NCI-H446 treated with DMSO at 0.1 percent for 48 hours (cell line): ENCODE results near the gene UGT1A8.
"Not testable (repeated sequence)": the region's sequence is repeated elsewhere in the genome, so short reads cannot be mapped to it uniquely, and the experiment has no call there.

Experiments
- DNase-seq: peaks from one replicate; lab custom pipeline; 2025; lab: John Stamatoyannopoulos, UW

UGT1A8 gene

GRCh38 chr2:233688341-233688740 is 70.9 kb downstream of the UGT1A8 start:
- DNase-seq: no peak

- DNase-seq: no peak
Measured at GRCh38 chr2:233689031-233689430, 71.6 kb downstream of the UGT1A8 start.

GRCh38 chr2:233689501-233689900 is 72.1 kb downstream of the UGT1A8 start:
- no peak for DNase-seq

DNA sequence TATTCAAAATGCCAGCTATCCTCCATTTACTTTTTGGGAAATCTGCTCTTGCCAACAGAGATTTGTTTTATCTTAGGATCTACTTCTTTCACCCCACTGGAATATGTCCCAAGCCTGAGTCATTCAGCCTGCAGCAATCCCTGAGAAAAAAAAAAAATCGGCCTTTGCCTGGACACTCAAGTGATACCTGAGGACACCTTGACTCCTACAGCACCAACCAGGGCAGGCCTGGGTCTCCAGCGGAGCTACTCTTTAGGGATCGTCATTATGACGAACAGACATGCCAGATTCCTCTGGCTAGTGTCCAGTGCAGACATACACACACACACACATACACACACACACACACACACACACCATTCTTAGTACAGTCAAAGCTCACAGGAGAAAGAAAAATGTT is 73.0 kb downstream of the UGT1A8 start:
- DNase-seq: no peak

DNA sequence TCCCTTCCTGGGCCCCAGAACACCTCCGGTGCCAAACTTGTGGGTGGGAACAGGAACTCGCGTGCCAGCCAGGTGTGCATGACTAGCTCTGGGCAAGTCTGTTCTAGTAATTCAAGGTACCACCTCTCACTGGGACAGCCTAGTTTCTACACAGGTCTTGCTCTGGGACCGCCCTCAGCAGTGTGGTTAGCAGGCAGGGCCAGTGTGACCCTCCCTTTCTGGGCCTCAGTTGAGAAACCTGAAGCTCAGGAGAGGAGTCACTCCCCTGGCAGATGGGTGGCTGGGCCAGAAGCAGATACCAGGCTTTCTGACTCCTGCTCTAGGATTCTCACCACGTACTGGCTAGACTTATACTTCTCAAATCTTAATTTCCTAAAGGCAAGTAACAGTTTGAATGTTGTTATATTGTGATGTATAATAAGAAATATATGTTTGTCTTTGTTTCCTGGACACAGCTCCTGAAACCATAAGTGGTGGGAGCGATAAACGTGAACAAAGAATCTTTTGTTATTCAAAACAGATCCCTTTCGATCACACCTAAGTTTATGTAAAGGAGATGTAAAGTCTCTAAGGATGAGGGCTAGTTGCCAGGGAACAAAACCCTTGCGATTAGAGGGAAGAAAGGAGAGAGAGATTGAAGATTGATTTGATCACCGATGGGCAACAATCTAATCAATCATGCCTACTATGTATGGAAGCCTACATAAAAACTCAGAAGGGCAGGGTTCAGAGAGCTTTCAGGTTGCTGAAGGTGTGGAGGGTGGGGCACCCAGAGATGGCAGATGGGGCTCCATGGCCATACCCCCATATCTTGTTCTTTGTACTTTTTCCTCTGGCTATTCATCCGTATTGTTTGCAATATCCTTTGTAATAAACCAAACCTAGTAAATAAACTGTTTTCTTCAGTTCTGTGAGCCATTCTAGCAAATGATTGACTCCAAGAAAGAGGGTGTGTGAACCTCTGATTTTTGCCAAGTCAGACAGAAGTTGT is 74.3 kb downstream of the UGT1A8 start:
- no peak for DNase-seq

- no peak for DNase-seq
Measured at GRCh38 chr2:233692648-233693047, 75.2 kb downstream of the UGT1A8 start, which contains the start of gene UGT1A6. Gene UGT1A6, plus strand, starts transcription at chr2:233692890. Its CDS starts 115 bp downstream, at chr2:233693005.

DNA sequence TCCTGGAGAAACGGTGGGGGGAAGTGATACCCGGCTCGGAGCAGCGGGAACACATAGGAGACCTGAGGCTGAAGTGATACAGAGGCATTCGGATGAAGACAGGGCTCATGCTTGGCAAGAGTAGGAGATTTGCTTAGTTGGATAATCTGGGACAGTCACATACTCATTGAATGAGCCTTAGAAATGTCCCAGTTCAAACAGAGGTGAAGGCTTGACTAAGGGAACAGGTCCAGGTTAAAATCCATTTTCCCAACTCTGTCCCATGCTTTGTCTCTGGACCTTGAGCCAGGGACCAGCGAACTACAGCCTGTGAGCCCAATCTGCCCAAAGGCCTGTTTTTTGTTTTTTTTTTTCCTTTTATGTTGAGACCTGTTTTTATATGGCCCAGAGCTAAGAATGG is 76.5 kb downstream of the UGT1A8 start:
- DNase-seq: no peak

DNA sequence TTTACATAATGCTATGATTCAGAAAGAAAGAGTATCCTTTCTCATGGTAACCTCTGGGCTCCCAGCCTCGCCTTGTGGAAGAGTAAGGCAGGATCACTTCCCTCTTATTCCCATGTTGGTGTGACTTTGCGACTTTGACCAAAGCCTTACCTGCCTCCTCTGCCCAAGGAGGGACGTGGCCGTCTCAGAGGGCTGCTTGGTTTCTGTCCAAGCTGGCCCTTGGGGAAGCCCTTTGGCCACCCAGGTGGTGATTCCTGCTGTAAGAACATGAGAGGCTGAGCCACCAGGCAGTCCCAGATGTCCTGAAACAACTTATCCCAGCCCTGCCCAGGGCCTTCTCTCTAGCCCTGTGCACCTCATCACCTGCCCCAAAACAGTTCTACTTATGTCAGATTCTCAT is 81.3 kb downstream of the UGT1A8 start:
- DNase-seq: no peak

DNA sequence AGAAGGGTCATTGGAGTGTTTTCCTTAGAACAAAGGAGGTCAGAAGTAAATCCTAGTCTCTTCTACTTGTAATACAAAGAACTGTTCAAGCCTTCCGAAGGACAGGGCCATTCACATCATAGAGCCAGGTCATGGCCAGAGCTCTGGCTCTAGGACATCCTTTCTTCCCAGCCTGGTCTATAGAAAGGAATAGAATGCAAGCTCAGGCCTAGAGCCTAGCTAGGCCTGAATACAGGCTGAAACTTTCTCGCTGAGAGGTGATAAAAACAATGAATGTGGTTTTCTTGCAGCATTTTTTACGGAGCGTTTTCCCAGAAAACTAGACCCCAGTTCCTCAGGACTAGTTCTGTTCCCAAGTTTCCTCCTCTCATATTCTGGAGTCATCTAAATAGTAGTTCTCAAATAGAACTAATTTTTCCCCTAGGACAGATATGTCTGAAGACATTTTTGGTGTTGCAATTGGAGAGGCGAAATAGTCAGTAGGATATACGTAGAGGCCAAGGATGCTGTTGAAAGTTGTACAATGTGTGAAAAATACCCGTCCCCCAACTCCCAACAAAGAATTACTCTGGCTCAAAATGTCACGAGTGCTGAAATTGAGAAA is 82.1 kb downstream of the UGT1A8 start:
- DNase-seq: no peak

DNA sequence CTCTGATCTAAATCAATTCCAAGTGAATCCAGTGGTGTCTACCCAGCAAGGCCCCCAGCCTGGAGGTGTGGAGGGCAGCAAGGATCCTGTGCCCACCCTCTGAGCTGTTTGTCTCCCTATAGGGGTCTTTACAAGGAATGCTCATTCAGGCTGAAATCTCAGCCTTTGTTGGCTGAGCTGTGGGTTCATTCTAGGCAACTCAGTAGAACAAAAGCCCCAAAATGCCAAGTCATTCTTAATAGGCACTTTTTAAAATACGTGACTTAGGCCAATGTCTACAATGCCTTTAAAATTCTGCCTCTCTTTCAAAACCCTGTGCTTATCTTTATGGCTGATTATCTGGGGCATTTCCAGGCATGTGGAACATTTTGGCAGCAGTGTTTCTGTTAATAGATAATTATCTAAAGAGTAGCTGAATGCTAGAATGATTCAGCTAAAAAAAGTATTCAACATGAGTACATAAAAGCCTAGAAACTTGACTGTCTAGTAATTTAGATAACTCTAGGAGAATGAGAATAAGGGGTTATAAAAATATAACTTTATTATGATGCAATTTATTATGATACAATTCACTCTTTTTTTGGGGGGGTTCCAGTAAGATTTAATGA is 82.7 kb downstream of the UGT1A8 start:
- DNase-seq: no peak

DNA sequence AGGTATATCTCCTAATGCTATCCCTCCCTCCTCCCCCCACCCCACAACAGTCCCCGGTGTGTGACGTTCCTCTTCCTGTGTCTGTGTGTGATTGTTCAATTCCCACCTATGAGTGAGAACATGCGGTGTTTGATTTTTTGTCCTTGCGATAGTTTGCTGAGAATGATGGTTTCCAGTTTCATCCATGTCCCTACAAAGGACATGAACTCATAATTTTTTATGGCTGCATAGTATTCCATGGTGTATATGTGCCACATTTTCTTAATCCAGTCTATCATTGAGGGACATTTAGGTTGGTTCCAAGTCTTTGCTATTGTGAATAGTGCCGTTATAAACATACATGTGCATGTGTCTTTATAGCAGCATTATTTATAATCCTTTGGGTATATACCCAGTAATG is 83.4 kb downstream of the UGT1A8 start:
- not testable (repeated sequence) for DNase-seq

DNA sequence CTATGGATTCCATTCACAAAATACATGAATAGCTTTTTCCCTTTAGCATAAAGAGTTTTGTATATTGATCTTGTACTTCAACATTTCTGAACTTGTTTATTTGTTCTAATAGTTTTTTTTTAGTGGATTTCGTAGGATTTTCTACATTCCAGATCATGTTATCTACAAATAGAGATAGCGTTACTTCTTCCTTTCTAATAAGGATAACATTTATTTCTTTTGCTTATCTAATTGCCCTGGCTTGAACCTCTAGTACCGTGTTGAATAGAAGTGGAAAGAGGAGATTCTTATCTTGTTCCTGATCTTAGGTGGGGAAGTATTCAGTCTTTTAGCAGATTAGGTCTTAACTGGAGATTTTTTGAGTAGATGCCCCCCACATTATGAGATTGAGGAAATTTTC is 84.8 kb downstream of the UGT1A8 start:
- no peak for DNase-seq

DNA sequence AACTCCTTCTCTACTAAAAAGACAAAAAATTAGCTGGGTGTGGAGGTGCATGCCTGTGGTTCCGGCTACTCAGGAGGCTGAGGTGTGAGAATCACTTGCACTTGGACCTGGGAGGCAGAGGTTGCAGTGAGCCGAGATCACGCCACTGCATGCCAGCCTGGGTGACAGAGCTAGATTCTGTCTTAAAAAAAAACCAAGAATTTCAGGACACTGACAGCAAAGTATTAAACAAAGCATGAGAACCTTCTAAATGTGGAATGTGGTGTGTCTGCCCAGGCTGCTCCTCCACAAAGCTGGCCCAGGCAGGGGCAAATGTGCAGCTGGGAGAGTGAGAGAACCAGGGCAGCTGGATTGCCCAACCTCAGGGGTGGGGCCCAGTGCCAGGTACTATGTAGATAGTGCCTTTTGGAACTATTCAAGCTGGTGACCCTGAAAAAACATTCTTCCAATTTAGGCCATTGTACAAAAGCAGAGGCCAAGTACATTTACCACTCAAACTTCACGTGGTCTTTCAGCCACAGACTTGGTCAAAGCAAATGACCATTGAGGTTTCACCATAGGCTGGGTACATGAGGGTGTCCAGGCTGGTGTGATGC is 88.6 kb downstream of the UGT1A8 start:
- DNase-seq: no peak

- DNase-seq: no peak
Measured at GRCh38 chr2:233706720-233707119, 89.3 kb downstream of the UGT1A8 start.

DNA sequence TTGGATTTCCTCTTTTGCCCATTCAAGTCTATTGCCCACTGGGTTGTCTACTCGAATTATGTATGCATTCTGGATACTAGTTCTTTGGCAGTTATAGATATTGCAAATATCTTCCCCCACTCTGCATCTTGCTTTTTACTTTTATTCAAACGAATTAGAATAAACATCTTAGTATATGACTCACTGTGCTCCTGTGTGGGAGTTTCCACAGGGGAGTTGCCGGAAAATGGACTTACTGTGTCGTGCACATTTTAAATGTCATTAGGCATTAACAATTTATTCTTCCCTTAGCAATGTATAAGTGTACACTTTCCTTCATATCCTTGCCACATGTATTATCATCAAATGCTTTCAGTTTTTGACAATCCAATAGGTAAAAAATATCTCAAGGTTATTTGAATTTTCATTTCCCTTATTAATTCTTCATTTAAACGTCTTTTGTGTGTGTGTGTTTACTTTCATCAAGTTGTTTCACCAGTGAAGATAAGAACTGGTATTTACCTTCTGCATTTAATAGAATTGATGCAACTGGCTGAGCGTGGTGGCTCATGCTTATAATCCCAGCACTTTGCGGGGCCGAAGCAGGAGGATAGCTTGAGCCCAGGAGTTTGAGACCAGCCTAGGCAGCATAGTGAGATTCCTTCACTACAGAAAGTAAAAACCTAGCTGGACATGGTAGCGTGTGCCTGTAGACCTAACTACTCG is 90.7 kb downstream of the UGT1A8 start:
- DNase-seq: no peak

GRCh38 chr2:233708942-233709341 is 91.5 kb downstream of the UGT1A8 start:
- DNase-seq: no peak

DNA sequence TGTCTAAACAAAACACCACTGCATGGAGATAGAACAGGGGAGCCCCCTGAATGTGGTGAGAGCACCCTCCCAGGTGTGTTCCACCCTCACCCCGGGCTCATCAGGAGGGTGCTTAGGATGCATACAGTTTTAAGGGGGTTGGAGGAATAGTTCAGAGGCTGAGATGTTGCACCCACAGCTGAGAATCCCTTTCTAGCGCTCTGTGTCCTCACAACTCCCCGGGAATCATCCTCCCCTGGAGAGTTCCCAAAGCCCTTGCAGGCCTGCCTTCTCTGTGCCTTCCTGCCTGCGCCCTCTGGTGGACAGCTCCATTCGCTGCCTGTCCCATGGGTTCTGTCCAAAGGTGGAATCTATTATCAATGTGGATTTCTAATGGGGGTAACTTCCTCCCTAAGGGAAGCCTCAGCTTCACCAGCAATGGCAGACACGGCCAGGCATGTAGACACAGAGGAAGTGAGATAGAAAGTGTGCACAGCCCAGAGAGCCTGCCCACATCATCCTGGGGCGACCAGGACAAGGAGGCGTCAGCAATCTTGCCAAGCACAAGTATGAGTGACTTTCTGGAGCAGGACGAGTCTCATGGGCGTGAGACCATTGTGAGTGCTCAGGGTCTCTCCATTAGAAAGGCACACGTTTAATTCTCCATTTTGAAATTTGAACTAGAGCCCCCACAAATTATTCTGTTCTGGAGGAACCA is 94.0 kb downstream of the UGT1A8 start:
- no peak for DNase-seq

DNA sequence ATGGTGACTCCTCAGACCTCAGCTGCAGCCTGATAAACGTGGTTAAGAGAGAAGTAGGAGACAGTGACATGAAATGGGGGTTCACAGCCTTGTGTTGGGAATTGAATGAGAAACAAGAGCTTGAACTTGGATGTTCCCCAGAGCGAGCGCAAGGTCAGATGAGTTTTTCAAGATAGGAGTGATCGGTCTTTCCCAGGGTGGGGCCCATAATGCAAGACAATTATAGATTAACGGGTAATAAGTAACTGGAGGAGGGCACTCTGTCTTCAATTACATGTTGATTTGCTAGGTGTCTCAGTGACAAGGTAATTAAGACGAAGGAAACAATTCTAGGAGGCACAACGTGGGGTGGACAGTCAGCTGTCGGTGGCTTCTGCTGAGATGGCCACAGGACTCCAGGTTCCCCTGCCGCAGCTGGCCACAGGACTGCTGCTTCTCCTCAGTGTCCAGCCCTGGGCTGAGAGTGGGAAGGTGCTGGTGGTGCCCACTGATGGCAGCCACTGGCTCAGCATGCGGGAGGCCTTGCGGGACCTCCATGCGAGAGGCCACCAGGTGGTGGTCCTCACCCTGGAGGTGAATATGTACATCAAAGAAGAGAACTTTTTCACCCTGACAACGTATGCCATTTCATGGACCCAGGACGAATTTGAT is 95.3 kb downstream of the UGT1A8 start, which contains the start of gene UGT1A5:
TSS of gene UGT1A5 (plus strand) at position 297 of the 651 bp plus-strand sequence. CDS start at position 382, 85 bp downstream.
- no peak for DNase-seq

GRCh38 chr2:233713262-233713615 is 95.8 kb downstream of the UGT1A8 start:
- no peak for DNase-seq

GRCh38 chr2:233714121-233714520 is 96.7 kb downstream of the UGT1A8 start:
- no peak for DNase-seq

- no peak for DNase-seq
Measured at GRCh38 chr2:233718552-233718951, 101.1 kb downstream of the UGT1A8 start, which contains the start of gene UGT1A4. Gene UGT1A4, plus strand, starts transcription at chr2:233718736. Its CDS starts 85 bp downstream, at chr2:233718821.
